Stomach (tissue), 9 donors: Measurements from ENCODE around the gene RPL13. TPM values are rescaled to one million over a fixed set of nuclear protein-coding genes. Genes with fewer than 3 reads are reported as not detected.

ENCODE experiments used
- DNase-seq, 2 donors: peaks; one replicate each; pipeline versions ENCODE4 v3.0.0 to v3.0.0-alpha.2; 2013 to 2019
- H3K27ac ChIP-seq, 5 donors: fragments of 200-600 bp in 4 of 5; sonication (generic) in 4 of 5; one replicate each; pipeline ENCODE4 v1.5.1; 2013 to 2019; ENCODE audit warnings: mild to moderate bottlenecking in 1 of 5, moderate library complexity in 1 of 5
- H3K27me3 ChIP-seq, 3 donors: fragments of 200-600 bp; sonication (generic); one replicate each; pipeline ENCODE4 v1.5.1; 2017 to 2019; ENCODE audit warnings: mixed run types in 1 of 3
- H3K36me3 ChIP-seq, 4 donors: fragments of 200-600 bp; sonication (generic); 1 replicate in 3 of 4; 2 replicates in 1 of 4; pipeline ENCODE4 v1.5.1; 2016 to 2019
- H3K4me1 ChIP-seq, 4 donors: fragments of 200-600 bp; sonication (generic); one replicate each; pipeline ENCODE4 v1.5.1; 2016 to 2019
- H3K4me3 ChIP-seq, 4 donors: fragments of 200-600 bp; sonication (generic) in 3 of 4; one replicate each; pipeline ENCODE4 v1.5.1; 2016 to 2019; ENCODE audit warnings: mild to moderate bottlenecking in 1 of 4
- H3K9me3 ChIP-seq, 4 donors: fragments of 200-600 bp; sonication (generic); one replicate each; pipeline ENCODE4 v1.5.1; 2016 to 2019
- CTCF ChIP-seq, 7 experiments: fragments of 450-650 bp in 4 of 7; fragments of 200-600 bp in 3 of 7; sonication (generic) in 3 of 7; IDR thresholded peaks; one replicate each; pipeline ENCODE4 v1.5.1; 2016 to 2019; ENCODE audit warnings: antibody characterized with exemption in 7 of 7, control low read depth in 2 of 7, mild to moderate bottlenecking in 1 of 7
- EP300 ChIP-seq: sonication (generic); formaldehyde crosslinking; IDR thresholded peaks from one replicate; pipeline ENCODE4 v1.6.1; 2017; ENCODE audit warnings: antibody characterized with exemption
- POLR2A ChIP-seq, 4 donors: fragments of 450-650 bp; IDR thresholded peaks; one replicate each; pipeline ENCODE4 v1.6.1; 2016; ENCODE audit warnings: antibody characterized with exemption in 4 of 4, control low read depth in 2 of 4, mild to moderate bottlenecking in 1 of 4, moderate library complexity in 1 of 4
- POLR2AphosphoS5 ChIP-seq, 3 donors: sonication (generic); formaldehyde crosslinking; IDR thresholded peaks; one replicate each; pipeline ENCODE4 v1.6.1; 2016; ENCODE audit warnings: antibody characterized with exemption in 3 of 3
- WGBS, 5 donors: extraction: QIAGEN DNeasy Blood & Tissue Kit in 3 of 5; methylation state at CpG; one replicate each; pipeline versions ENCODE4 v1.1.5 to v1.1.7; 2013 to 2018; 5-methylcytosine and 5-hydroxymethylcytosine counted together
- intact Hi-C: fragments of 100-400 bp; cut with DNase I; formaldehyde crosslinking; loops from one replicate; pipeline ENCODE4 v1.15.1; 2023; ENCODE audit warnings: low total_unique reads
- polyA plus RNA-seq, 3 donors: library from polyadenylated mRNA; stranded (reverse); fragments of 200-250 nt; gene quantifications; one replicate each; pipeline ENCODE4 v1.2.3, GENCODE V29; 2013
- total RNA-seq, 5 donors: library from RNA; depleted of rRNA; stranded (reverse); fragments of >200 nt; gene quantifications; one replicate each; pipeline versions ENCODE4 v1.1.0 to v1.2.3, GENCODE V29; 2014 to 2016
- donor health status: healthy with polysubstance abuse.
- donor health status: Bipolar disorder and iron deficiency.
- donor health status: healthy.

The RPL13 gene
- total and polyA plus RNA-seq, 8 donors: 2,053 to 10,054 (median 4,321) TPM

DNA sequence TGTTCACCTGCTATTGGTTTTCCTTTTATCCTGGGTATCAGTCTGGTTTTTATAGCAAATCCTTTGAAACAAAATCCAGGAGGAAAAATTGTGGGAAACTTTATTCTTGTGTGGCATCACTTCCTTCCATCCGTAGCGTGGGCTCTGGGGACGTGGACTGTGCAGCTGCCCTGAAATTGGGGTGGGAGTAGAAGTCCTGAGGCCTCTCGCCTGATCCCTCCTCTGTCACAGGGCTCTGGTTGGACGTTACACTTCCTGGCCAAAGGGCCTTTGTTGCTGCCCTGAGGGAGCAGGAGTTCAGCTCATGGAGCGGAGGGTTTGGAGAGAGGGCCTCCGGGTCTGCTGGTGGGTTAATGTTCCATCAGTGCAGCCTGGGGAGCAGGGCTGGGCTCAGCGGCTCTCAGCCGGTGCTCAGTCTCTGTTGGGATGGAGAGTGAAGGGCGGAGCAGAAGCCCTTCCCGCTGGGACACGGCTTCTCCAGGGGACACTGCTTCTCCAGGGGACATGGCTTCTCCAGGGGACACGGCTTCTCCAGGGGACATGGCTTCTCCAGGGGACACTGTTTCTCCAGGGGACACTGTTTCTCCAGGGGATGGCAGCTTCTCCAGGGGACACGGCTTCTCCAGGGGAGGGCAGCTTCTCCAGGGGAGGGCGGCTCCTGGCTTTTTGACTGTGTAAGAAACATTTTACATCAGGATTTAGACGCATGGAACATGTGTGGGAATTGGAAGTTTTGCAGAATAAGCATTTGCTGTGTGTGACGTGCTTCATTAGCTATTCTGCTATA is 15.2 kb upstream of the RPL13 start:
- 71 to 80% (median 73%) methylated on average over 10 to 17 of the region's 17 CpGs for WGBS, 5 donors
- TF ChIP-seq CTCF (IDR thresholded peaks at IDR 0.05): no peak
- no peak for TF ChIP-seq POLR2A (IDR thresholded peaks at IDR 0.05)
- TF ChIP-seq EP300: no peak
- TF ChIP-seq POLR2AphosphoS5 (IDR thresholded peaks at IDR 0.05): no peak
- H3K27me3 ChIP-seq: no peaks in the 10 kb centered on the region
- peaks cover 30 to 94% (median 92%) of the 10 kb centered on the region in 4 donors for H3K36me3 ChIP-seq
- H3K4me1 ChIP-seq: peaks cover 0 to 19% (median 15%) of the 10 kb centered on the region in 4 donors
- H3K9me3 ChIP-seq: no peaks in the 10 kb centered on the region
- no peak overlapping the region for H3K4me3 ChIP-seq
- H3K27ac ChIP-seq: no peak overlapping the region
- no peak for DNase-seq
- intact Hi-C loops: no loop called here

DNA sequence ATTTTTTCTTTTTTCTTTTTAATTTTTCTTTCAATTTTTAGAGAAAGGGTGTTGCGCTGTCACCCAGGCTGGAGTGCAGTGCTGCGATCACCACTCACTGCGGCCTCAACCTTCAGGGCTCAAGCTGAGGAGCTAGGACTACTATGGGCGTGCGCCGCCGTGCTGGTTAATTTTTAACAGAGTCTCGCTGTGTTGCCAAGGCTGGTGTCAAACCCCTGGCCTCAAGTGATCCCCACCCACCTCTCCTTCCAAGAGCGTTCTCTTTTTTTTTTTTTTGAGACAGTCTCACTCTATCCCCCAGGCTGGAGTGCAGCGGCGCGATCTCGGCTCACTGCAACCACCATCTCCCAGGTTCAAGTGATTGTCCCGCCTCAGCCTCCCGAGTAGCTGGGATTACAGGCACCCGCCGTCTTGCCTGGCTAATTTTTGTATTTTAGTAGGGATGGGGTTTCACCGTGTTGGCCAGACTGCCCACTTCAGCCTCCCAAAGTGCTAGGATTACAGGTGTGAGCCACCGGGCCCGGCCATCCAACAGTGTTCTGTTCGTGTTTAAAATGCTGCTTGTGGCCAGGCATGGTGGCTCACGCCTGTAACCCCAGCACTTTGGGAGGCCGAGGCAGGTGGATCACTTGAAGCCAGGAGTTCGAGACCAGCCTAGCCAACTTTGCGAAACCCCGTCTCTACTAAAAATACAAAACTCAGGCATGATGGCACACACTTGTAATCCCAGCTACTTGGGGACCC is 14.5 kb upstream of the RPL13 start:
- WGBS, 5 donors: 56 to 81% (median 70%) methylated on average over 26 of the region's 26 CpGs
- peaks cover 34 to 94% (median 93%) of the 10 kb centered on the region in 4 donors for H3K36me3 ChIP-seq
- H3K9me3 ChIP-seq: no peaks in the 10 kb centered on the region
- TF ChIP-seq EP300 (no peak), CTCF (IDR thresholded peaks at IDR 0.05) (no peak), POLR2A (IDR thresholded peaks at IDR 0.05) (no peak), POLR2AphosphoS5 (IDR thresholded peaks at IDR 0.05) (no peak)
- intact Hi-C loops: no loop called here
- DNase-seq: peak; percentile 79 to 89
- no peak overlapping the region for H3K27ac ChIP-seq
- H3K4me1 ChIP-seq: peaks cover 0 to 19% (median 15%) of the 10 kb centered on the region in 4 donors
- H3K4me3 ChIP-seq: no peak overlapping the region
- H3K27me3 ChIP-seq: no peaks in the 10 kb centered on the region

DNA sequence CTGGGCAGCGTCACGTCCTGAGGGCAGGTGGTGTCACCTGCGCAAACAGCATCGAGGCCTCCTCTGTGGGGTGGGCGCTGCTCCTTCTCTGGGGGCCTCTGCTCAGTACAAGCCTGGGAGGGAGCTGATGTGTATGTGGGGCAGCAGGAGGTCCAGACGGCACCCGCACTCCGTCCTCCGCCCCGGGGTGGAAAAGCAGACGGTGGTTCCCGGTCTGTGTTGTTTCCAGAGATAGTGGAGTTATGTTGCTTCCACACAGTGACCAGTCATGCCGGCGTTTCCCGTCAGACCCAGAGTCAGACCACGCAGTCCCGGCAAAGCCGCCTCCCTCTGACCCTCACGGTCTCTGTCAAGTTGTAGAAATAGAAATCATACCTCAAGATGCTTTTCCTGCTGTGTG is 13.7 kb upstream of the RPL13 start:
- WGBS, 5 donors: 89 to 93% (median 91%) methylated on average over 16 to 19 of the region's 19 CpGs
- no peak overlapping the region for H3K4me3 ChIP-seq

More for the DNA sequence above, 13.7 kb upstream of the RPL13 start:
- no peaks in the 10 kb centered on the region for H3K27me3 ChIP-seq
- H3K27ac ChIP-seq: no peak overlapping the region
- no peaks in the 10 kb centered on the region for H3K9me3 ChIP-seq
- H3K4me1 ChIP-seq: peaks cover 0 to 19% (median 15%) of the 10 kb centered on the region in 4 donors
- intact Hi-C loops: no loop called here
- no peak for TF ChIP-seq POLR2A (IDR thresholded peaks at IDR 0.05)
- no peak for TF ChIP-seq CTCF (IDR thresholded peaks at IDR 0.05)
- no peak for TF ChIP-seq EP300
- no peak for TF ChIP-seq POLR2AphosphoS5 (IDR thresholded peaks at IDR 0.05)
- no peak for DNase-seq
- peaks cover 40 to 94% (median 93%) of the 10 kb centered on the region in 4 donors for H3K36me3 ChIP-seq
